Activated B cell treated with CpG ODN at 0.5 μM for 24 hours (primary cell): ENCODE results near the gene MINPP1. TPM values are rescaled to one million over a fixed set of nuclear protein-coding genes. Genes with fewer than 3 reads are reported as not detected.

Source experiments
- ATAC-seq: fragments of 200-7000 bp; cut with Tn5 transposase; one replicate; pipeline ENCODE4 v1.10.0; 2021; ENCODE audit warnings: low read depth, mild to moderate bottlenecking, moderate library complexity
- CTCF ChIA-PET: fragments of 350-600 bp; sonication (Branson Sonifier 250); formaldehyde crosslinking; loops from one replicate; lab custom pipeline; 2021; ENCODE audit warnings: antibody characterized with exemption; lab: Charles Lee
- POLR2A ChIA-PET: fragments of 350-600 bp; sonication (Branson Sonifier 250); formaldehyde crosslinking; loops from one replicate; lab custom pipeline; 2021; ENCODE audit warnings: antibody characterized with exemption; lab: Charles Lee
- DNase-seq: peaks from one replicate; pipeline ENCODE4 v3.0.0; 2022
- H3K27ac Mint-ChIP-seq: one replicate; pipeline ENCODE4 v1.8.0; 2020; ENCODE audit warnings: mixed read lengths
- H3K27me3 Mint-ChIP-seq: one replicate; pipeline ENCODE4 v1.8.0; 2021; ENCODE audit warnings: mixed read lengths
- H3K36me3 Mint-ChIP-seq: one replicate; pipeline ENCODE4 v1.8.0; 2021; ENCODE audit warnings: low read depth, mixed read lengths
- H3K4me1 Mint-ChIP-seq: one replicate; pipeline ENCODE4 v1.8.0; 2021; ENCODE audit warnings: mixed read lengths
- H3K4me3 Mint-ChIP-seq: one replicate; pipeline ENCODE4 v1.8.0; 2020; ENCODE audit warnings: mild to moderate bottlenecking, mixed read lengths
- H3K9me3 Mint-ChIP-seq: one replicate; pipeline ENCODE4 v1.8.0; 2020; ENCODE audit warnings: mixed read lengths
- intact Hi-C: fragments of 100-400 bp; cut with micrococcal nuclease; formaldehyde crosslinking; loops from one replicate; pipeline ENCODE4 v1.15.1; 2024
- total RNA-seq: library from RNA; stranded (reverse); gene quantifications from 2 replicates; pipeline ENCODE4 v1.2.3, GENCODE V29; 2022
- TF ChIP-seq, protein P1 (sequence below): fragments of 200-600 bp; IDR thresholded peaks from one replicate; pipeline ENCODE4 v1.8.0; 2022; ENCODE audit warnings: antibody characterized with exemption, mild to moderate bottlenecking

The MINPP1 gene
- total RNA-seq, 1 donor from 2014 or later, result 7.3 TPM

DNA sequence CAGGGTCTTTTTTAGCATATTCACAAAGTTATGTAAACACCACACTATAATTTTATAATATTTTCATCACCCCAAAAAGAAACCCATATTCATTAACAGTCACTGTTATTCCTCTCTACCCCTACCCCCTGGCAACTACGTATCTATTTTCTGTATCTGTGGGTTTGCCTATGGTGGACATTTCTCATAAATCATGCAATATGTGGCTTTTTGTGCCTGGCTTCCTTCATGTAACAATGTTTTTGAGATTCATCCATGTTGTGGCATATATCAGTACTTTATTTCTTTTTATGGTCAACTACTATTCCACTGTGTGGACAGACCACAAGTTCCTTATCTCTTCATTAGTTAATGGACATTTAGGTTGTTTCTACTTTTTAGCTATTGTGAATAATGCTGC lies 95.9 kb downstream of the MINPP1 start:
- CTCF ChIA-PET, result no interaction called here
- POLR2A ChIA-PET, result no interaction called here
- H3K36me3 Mint-ChIP-seq, result no peaks in the 10 kb centered on the region
- no peaks in the 10 kb centered on the region for H3K9me3 Mint-ChIP-seq
- DNase-seq (no peak), ATAC-seq (no peak)
- H3K4me3 Mint-ChIP-seq, result no peak overlapping the region
- peaks cover 19% of the 10 kb centered on the region for H3K4me1 Mint-ChIP-seq
- no peaks in the 10 kb centered on the region for H3K27me3 Mint-ChIP-seq
- TF ChIP-seq, protein P1, sequence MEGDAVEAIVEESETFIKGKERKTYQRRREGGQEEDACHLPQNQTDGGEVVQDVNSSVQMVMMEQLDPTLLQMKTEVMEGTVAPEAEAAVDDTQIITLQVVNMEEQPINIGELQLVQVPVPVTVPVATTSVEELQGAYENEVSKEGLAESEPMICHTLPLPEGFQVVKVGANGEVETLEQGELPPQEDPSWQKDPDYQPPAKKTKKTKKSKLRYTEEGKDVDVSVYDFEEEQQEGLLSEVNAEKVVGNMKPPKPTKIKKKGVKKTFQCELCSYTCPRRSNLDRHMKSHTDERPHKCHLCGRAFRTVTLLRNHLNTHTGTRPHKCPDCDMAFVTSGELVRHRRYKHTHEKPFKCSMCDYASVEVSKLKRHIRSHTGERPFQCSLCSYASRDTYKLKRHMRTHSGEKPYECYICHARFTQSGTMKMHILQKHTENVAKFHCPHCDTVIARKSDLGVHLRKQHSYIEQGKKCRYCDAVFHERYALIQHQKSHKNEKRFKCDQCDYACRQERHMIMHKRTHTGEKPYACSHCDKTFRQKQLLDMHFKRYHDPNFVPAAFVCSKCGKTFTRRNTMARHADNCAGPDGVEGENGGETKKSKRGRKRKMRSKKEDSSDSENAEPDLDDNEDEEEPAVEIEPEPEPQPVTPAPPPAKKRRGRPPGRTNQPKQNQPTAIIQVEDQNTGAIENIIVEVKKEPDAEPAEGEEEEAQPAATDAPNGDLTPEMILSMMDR, result no peak
- intact Hi-C loops, result no loop called here
- no peak overlapping the region for H3K27ac Mint-ChIP-seq

Other genes starting within 250 kb of the MINPP1 start
- 1.9 and 3.7 TPM in 2 replicates for gene NUTM2D, start 147.1 kb upstream of the MINPP1 start, total RNA-seq
- not detected in 2 replicates for gene PAPSS2, start 155.0 kb downstream of the MINPP1 start, total RNA-seq